LNCaP clone FGC (cell line): ENCODE data around the gene AGL.
"Not testable (repeated sequence)": the region's sequence is repeated elsewhere in the genome, so short reads cannot be mapped to it uniquely, and the experiment has no call there.

Experiments
- DNase-seq: peaks from one replicate; pipeline ENCODE4 v3.0.0-alpha.2; 2011; ENCODE audit warnings: low read depth
- H3K4me3 ChIP-seq: 2 replicates; pipeline ENCODE4 v1.5.1; 2011; ENCODE audit warnings: mild to moderate bottlenecking, low read depth, low read length, control low read depth
- CTCF ChIP-seq: IDR thresholded peaks from 2 replicates; pipeline ENCODE4 v1.5.1; 2012; ENCODE audit warnings: mild to moderate bottlenecking; ENCODE audit not compliant: control insufficient read depth, insufficient read depth; ENCODE audit errors: extremely low read depth

Gene AGL

GRCh38 chr1:99969260-99969728 is 119.1 kb downstream of the AGL start:
- DNase-seq, result no peak
- no peak for TF ChIP-seq CTCF
- H3K4me3 ChIP-seq, result peak overlapping the region; percentile 79

- peak; percentile 78 for DNase-seq
- no peak for TF ChIP-seq CTCF
- peak within 1 kb of the TSS; percentile 79 for H3K4me3 ChIP-seq
These were observed 119.8 kb downstream of the AGL start, which contains the start of gene SLC35A3 for GRCh38 chr1:99969729-99970621. Gene SLC35A3, plus strand, starts transcription at chr1:99969996. Its CDS starts 23,559 bp downstream, at chr1:99993555.

GRCh38 chr1:99970713-99971255 is 120.6 kb downstream of the AGL start:
- no peak for TF ChIP-seq CTCF
- no peak for DNase-seq
- H3K4me3 ChIP-seq, result peak overlapping the region; percentile 79

GRCh38 chr1:99972066-99972465 is 121.9 kb downstream of the AGL start:
- not testable (repeated sequence) for DNase-seq, H3K4me3 ChIP-seq
